ENCODE data around the gene DLG1.

DNA sequence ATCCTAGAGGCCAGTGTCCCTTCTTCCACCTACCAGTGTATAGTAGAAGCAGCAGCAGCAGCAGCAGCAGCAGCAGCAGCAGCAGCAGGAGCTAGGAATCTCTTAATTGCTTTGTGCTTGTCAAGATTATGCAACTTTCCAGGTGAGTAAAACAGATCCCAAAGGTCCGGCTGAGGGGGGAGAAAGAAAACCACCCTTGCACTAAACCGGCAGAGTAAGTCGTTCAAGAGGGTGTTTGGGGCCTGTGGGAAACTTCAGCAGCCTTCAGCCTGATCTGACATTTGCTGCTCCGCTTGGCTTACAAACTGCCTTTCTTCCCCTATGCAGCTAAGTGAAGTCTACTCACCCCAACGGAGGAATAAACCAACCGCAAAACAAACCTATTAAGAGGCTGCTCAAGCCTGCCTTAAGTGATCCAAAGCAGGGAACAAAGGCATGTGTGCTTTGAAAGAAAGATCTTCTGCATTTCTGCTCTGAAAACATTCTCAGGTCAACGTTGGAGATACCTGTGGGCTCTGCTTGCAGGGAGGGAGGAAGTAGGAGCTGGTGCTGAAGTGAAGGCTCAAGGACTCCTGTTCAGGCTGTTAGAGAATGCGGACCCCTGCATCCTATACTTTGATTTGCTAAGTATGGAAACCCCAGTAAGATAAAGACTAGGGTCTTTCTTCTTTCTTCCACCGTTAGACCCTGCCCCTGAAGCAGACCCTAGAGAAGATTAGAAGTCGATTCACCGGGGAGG, 35.7 kb upstream of the DLG1 start:
- TF ChIP-seq, protein P1, sequence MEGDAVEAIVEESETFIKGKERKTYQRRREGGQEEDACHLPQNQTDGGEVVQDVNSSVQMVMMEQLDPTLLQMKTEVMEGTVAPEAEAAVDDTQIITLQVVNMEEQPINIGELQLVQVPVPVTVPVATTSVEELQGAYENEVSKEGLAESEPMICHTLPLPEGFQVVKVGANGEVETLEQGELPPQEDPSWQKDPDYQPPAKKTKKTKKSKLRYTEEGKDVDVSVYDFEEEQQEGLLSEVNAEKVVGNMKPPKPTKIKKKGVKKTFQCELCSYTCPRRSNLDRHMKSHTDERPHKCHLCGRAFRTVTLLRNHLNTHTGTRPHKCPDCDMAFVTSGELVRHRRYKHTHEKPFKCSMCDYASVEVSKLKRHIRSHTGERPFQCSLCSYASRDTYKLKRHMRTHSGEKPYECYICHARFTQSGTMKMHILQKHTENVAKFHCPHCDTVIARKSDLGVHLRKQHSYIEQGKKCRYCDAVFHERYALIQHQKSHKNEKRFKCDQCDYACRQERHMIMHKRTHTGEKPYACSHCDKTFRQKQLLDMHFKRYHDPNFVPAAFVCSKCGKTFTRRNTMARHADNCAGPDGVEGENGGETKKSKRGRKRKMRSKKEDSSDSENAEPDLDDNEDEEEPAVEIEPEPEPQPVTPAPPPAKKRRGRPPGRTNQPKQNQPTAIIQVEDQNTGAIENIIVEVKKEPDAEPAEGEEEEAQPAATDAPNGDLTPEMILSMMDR (IDR thresholded peaks at IDR 0.05 in 2 of 3, conservative IDR thresholded peaks at IDR 0.05 in 1 of 3; ENCODE audit: borderline replicate concordance in 1 of 3, insufficient read depth in 1 of 3, low read depth in 2 of 3, low read length in 2 of 3) = no peak
- TF ChIP-seq, protein P2, sequence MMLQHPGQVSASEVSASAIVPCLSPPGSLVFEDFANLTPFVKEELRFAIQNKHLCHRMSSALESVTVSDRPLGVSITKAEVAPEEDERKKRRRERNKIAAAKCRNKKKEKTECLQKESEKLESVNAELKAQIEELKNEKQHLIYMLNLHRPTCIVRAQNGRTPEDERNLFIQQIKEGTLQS (IDR thresholded peaks at IDR 0.05) = no peak
- TF ChIP-seq, protein P3, sequence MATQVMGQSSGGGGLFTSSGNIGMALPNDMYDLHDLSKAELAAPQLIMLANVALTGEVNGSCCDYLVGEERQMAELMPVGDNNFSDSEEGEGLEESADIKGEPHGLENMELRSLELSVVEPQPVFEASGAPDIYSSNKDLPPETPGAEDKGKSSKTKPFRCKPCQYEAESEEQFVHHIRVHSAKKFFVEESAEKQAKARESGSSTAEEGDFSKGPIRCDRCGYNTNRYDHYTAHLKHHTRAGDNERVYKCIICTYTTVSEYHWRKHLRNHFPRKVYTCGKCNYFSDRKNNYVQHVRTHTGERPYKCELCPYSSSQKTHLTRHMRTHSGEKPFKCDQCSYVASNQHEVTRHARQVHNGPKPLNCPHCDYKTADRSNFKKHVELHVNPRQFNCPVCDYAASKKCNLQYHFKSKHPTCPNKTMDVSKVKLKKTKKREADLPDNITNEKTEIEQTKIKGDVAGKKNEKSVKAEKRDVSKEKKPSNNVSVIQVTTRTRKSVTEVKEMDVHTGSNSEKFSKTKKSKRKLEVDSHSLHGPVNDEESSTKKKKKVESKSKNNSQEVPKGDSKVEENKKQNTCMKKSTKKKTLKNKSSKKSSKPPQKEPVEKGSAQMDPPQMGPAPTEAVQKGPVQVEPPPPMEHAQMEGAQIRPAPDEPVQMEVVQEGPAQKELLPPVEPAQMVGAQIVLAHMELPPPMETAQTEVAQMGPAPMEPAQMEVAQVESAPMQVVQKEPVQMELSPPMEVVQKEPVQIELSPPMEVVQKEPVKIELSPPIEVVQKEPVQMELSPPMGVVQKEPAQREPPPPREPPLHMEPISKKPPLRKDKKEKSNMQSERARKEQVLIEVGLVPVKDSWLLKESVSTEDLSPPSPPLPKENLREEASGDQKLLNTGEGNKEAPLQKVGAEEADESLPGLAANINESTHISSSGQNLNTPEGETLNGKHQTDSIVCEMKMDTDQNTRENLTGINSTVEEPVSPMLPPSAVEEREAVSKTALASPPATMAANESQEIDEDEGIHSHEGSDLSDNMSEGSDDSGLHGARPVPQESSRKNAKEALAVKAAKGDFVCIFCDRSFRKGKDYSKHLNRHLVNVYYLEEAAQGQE (IDR thresholded peaks at IDR 0.05; ENCODE audit: low read depth) = no peak
- TF ChIP-seq TCF7L2 (IDR thresholded peaks at IDR 0.05; ENCODE audit: borderline replicate concordance, extremely low read depth, insufficient read depth, insufficient read length) = no peak
- no peak for TF ChIP-seq CEBPB (IDR thresholded peaks at IDR 0.05; ENCODE audit: low read depth)
- TF ChIP-seq POLR2A (IDR thresholded peaks at IDR 0.05; ENCODE audit: borderline replicate concordance, extremely low read depth, insufficient read depth, insufficient read length) = no peak
- no peak for TF ChIP-seq SP1 (IDR thresholded peaks at IDR 0.05; ENCODE audit: low read depth)
- no peak for TF ChIP-seq POLR2AphosphoS5 (IDR thresholded peaks at IDR 0.05; ENCODE audit: low read depth, low read length)
- TF ChIP-seq EGR1 (IDR thresholded peaks at IDR 0.05; ENCODE audit: low read depth) = no peak
- TF ChIP-seq, protein P4, sequence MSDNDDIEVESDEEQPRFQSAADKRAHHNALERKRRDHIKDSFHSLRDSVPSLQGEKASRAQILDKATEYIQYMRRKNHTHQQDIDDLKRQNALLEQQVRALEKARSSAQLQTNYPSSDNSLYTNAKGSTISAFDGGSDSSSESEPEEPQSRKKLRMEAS (IDR thresholded peaks at IDR 0.05) = no peak
- TF ChIP-seq YY1 (IDR thresholded peaks at IDR 0.05; ENCODE audit: extremely low read depth, insufficient replicate concordance, low read depth, low read length) = no peak
- no peak for TF ChIP-seq JUND (IDR thresholded peaks at IDR 0.05)

Measured in HCT116 (cell line).